IPS-NIHi11 (cell line): ENCODE results near the gene TRAF4.
A peak's percentile ranks its signal among the peaks of the same experiment; 100 is the strongest.

Experiments used
- DNase-seq: peaks from one replicate; pipeline ENCODE4 v3.0.0; 2012; ENCODE audit warnings: mixed read lengths, low spot score

Gene TRAF4

GRCh38 chr17:28743243-28744103 is at the start of gene TRAF4:
TRAF4 (plus strand) TSS chr17:28744011; CDS start chr17:28744113, 102 bp downstream.
- peak; percentile 88 for DNase-seq

GRCh38 chr17:28698253-28698941 is 45.4 kb upstream of the TRAF4 start:
- no peak for DNase-seq

- no peak for DNase-seq
Observed at GRCh38 chr17:28700278-28700677, 43.5 kb upstream of the TRAF4 start.

GRCh38 chr17:28700830-28701492 is 42.9 kb upstream of the TRAF4 start:
- DNase-seq = no peak

- no peak for DNase-seq
Observed at GRCh38 chr17:28702026-28702751, 41.6 kb upstream of the TRAF4 start.

GRCh38 chr17:28702752-28703150 is 41.1 kb upstream of the TRAF4 start:
- DNase-seq = no peak

GRCh38 chr17:28703552-28704218 is 40.1 kb upstream of the TRAF4 start:
- DNase-seq = no peak

GRCh38 chr17:28704219-28704858 is 39.5 kb upstream of the TRAF4 start:
- no peak for DNase-seq

- DNase-seq = no peak
Observed at GRCh38 chr17:28705074-28705659, 38.6 kb upstream of the TRAF4 start.

GRCh38 chr17:28705728-28706334 is 38.0 kb upstream of the TRAF4 start:
- DNase-seq = no peak

- DNase-seq = no peak
Observed at GRCh38 chr17:28706471-28707338, 37.1 kb upstream of the TRAF4 start.

GRCh38 chr17:28707339-28707720 is 36.5 kb upstream of the TRAF4 start:
- no peak for DNase-seq

GRCh38 chr17:28710861-28711722 is 32.7 kb upstream of the TRAF4 start:
- peak; percentile 95 for DNase-seq

GRCh38 chr17:28711723-28712031 is 32.1 kb upstream of the TRAF4 start, which contains the start of gene PROCA1:
PROCA1 (minus strand) TSS chr17:28711888; CDS start chr17:28711660, 228 bp downstream.
- DNase-seq = no peak

- no peak for DNase-seq
Observed at GRCh38 chr17:28712032-28712704, 31.6 kb upstream of the TRAF4 start.

- DNase-seq = no peak
Observed at GRCh38 chr17:28712705-28713415, 31.0 kb upstream of the TRAF4 start.

- no peak for DNase-seq
Observed at GRCh38 chr17:28714281-28714680, 29.5 kb upstream of the TRAF4 start.
